Measurements from ENCODE around the gene PKNOX1.

GRCh38 chr21:43023175-43023574 lies 48.8 kb downstream of the PKNOX1 start:
- no peak for TF ChIP-seq CTCF (IDR thresholded peaks at IDR 0.05; ENCODE audit: insufficient read depth, low read length, poor library complexity, severe bottlenecking)
- TF ChIP-seq EZH2phosphoT487 (conservative IDR thresholded peaks at IDR 0.05; ENCODE audit: low read length), result no peak
